K562 (cell line): ENCODE data around the gene MEX3D. TPM values are rescaled to one million over a fixed set of nuclear protein-coding genes. Genes with fewer than 3 reads are reported as not detected.

Experiments used
- ARID2 ChIP-seq: fragments of 450-650 bp; IDR thresholded peaks from 2 replicates; pipeline ENCODE4 v1.6.1; 2017; ENCODE audit warnings: antibody characterized with exemption, mild to moderate bottlenecking
- EGR1 ChIP-seq: fragments of 450-650 bp; conservative IDR thresholded peaks from 2 replicates; pipeline ENCODE4 v1.6.1; 2017; ENCODE audit warnings: mild to moderate bottlenecking
- ETV1 ChIP-seq: fragments of 450-650 bp; conservative IDR thresholded peaks from 2 replicates; pipeline ENCODE4 v1.6.1; 2016; ENCODE audit warnings: missing genetic modification characterization, control low read depth, low read depth, missing compliant biosample characterization
- IRF2 ChIP-seq: sonication (generic); formaldehyde crosslinking; IDR thresholded peaks from 2 replicates; pipeline ENCODE4 v1.8.1; 2022; ENCODE audit warnings: mild to moderate bottlenecking, missing genetic modification reagents
- KLF6 ChIP-seq: fragments of 250-450 bp; sonication (Bioruptor Pico); IDR thresholded peaks from 2 replicates; pipeline ENCODE4 v1.4.0; 2020; ENCODE audit warnings: mild to moderate bottlenecking, moderate library complexity, borderline replicate concordance
- NELFE ChIP-seq: IDR thresholded peaks from 2 replicates; pipeline ENCODE4 v1.6.1; 2011; ENCODE audit warnings: mild to moderate bottlenecking; ENCODE audit not compliant: insufficient read depth, insufficient read length
- NR3C1 ChIP-seq: sonication (generic); formaldehyde crosslinking; IDR thresholded peaks from 2 replicates; pipeline ENCODE4 v1.8.1; 2022; ENCODE audit warnings: missing genetic modification reagents
- PHF8 ChIP-seq: fragments of 200-600 bp; sonication (generic); IDR thresholded peaks from 2 replicates; pipeline ENCODE4 v1.6.1; 2012; ENCODE audit warnings: mixed run types, mild to moderate bottlenecking, inconsistent platforms, low read length, moderate library complexity, borderline replicate concordance
- RBFOX2 ChIP-seq: fragments of 200-400 bp; formaldehyde crosslinking; IDR thresholded peaks from 2 replicates; pipeline ENCODE4 v1.6.1; 2017; ENCODE audit warnings: low read depth, mild to moderate bottlenecking, low read length, moderate library complexity
- RBM17 ChIP-seq: fragments of 200-400 bp; formaldehyde crosslinking; IDR thresholded peaks from 2 replicates; pipeline ENCODE4 v1.6.1; 2017; ENCODE audit warnings: low read depth, mild to moderate bottlenecking, low read length, borderline replicate concordance
- TBP ChIP-seq: optimal IDR thresholded peaks from 2 replicates; pipeline ENCODE3; 2011; ENCODE audit warnings: low read depth, low read length, improper control_type of control experiment
- TCFL5 ChIP-seq: fragments of 250-450 bp; sonication (Bioruptor Pico); conservative IDR thresholded peaks from 2 replicates; pipeline ENCODE4 v1.6.1; 2021; ENCODE audit warnings: mild to moderate bottlenecking, moderate library complexity, matching md5 sums
- TOE1 ChIP-seq, 2 experiments: fragments of 450-650 bp in 1 of 2; sonication (generic) in 1 of 2; formaldehyde crosslinking in 1 of 2; IDR thresholded peaks; 2 replicates each; pipeline versions ENCODE4 v1.7.1 to v1.8.0; 2016 to 2022; ENCODE audit warnings: borderline replicate concordance in 2 of 2, mild to moderate bottlenecking in 2 of 2, antibody characterized with exemption in 1 of 2, inconsistent platforms in 1 of 2, low read depth in 1 of 2, missing genetic modification reagents in 1 of 2, moderate library complexity in 1 of 2
- ZNF316 ChIP-seq: fragments of 450-650 bp; IDR thresholded peaks from 2 replicates; pipeline ENCODE4 v1.6.1; 2016
- ZNF384 ChIP-seq: IDR thresholded peaks from 2 replicates; pipeline ENCODE4 v1.6.1; 2012; ENCODE audit warnings: low read depth, low read length, improper control_type of control experiment
- polyA plus RNA-seq, 8 experiments: library from polyadenylated mRNA; depleted of rRNA in 4 of 8; stranded (reverse) in 5 of 8; unstranded in 3 of 8; fragments of >200 nt; fragmentation: Nextera tagmentation in 2 of 8; fragmentation: Illumina TruSeq in 1 of 8; extraction: Ambion mirVana in 2 of 8; extraction: Trizol in 1 of 8; gene quantifications; 2 replicates each; pipeline versions ENCODE4 v1.2.1 to v1.2.3, GENCODE V29; 2011 to 2014; ENCODE audit warnings: inconsistent platforms in 1 of 8, missing spikeins in 1 of 8
- total RNA-seq, 7 experiments: library from RNA; depleted of rRNA in 6 of 7; stranded (reverse); fragments of >200 nt in 6 of 7; fragmentation: Illumina TruSeq in 2 of 7; extraction: Trizol in 2 of 7; gene quantifications; 2 replicates each; pipeline versions ENCODE4 v1.2.1 to v1.2.3, GENCODE V29; 2011 to 2021; ENCODE audit warnings: low replicate concordance in 1 of 7
- TF ChIP-seq, protein P1 (sequence below): sonication (generic); formaldehyde crosslinking; IDR thresholded peaks from 2 replicates; pipeline ENCODE4 v1.5.0; 2020; ENCODE audit warnings: missing genetic modification reagents
- TF ChIP-seq, protein P2 (sequence below): fragments of 250-450 bp; sonication (Bioruptor Pico); IDR thresholded peaks from 2 replicates; pipeline ENCODE4 v1.5.0; 2021
- TF ChIP-seq, protein P3 (sequence below), 2 experiments: fragments of 450-650 bp in 1 of 2; IDR thresholded peaks; 2 replicates each; pipeline ENCODE4 v1.6.1; 2011 to 2017; ENCODE audit warnings: low read depth in 2 of 2, antibody characterized with exemption in 1 of 2, borderline replicate concordance in 1 of 2, low read length in 1 of 2, mild to moderate bottlenecking in 1 of 2, mixed read lengths in 1 of 2; ENCODE audit not compliant: control insufficient read depth in 1 of 2
- TF ChIP-seq, protein P4 (sequence below): fragments of 450-650 bp; formaldehyde crosslinking; IDR thresholded peaks from 2 replicates; pipeline ENCODE4 v1.4.0; 2020; ENCODE audit warnings: mild to moderate bottlenecking, moderate library complexity
- TF ChIP-seq, protein P5 (sequence below): fragments of 250-450 bp; sonication (Bioruptor Pico); IDR thresholded peaks from 2 replicates; pipeline ENCODE4 v1.6.1; 2021; ENCODE audit warnings: mild to moderate bottlenecking

Gene MEX3D
- total and polyA plus RNA-seq, 9 of the 15 experiments (the other 6 are each of a cell fraction or from before 2014, with no cell fraction given) = 1.7 to 39.3 (median 5.7) TPM

DNA sequence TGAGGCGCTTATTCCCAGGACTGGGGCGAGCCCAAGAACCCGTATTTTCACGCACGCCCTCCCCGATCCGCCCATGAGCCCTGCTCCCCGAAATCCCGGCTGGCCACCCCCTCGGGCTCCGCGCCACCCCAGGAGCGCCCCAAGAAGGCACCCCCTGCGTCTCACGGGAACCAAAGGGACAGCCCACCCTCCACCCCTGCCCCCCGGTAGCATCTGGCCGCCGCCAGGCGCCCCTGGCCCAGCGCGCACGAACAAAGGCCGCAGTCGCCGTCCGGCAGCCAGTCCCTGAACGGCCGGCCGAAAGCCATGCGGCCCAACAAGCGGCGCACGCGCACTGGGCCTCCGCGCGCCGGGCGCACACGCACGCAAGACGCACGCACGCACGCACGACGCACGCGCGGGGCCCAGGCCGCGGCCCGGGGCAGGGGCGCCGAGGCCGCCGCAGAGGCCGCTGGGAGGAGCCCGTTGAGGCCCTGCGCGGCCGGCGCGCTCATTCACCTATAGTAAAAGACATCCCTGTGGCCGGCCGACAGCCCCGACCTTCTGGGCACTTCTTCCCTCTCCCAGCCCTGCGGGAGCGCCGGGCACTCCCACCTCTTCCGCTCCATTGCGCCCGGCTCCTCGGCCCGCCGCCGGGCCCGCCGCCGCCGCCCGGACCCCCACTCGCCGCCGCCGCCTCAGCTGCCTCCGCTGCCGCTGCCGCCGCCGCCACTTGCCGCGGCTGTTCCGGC is 24.1 kb upstream of the MEX3D start (continued):
- TF ChIP-seq, protein P1, sequence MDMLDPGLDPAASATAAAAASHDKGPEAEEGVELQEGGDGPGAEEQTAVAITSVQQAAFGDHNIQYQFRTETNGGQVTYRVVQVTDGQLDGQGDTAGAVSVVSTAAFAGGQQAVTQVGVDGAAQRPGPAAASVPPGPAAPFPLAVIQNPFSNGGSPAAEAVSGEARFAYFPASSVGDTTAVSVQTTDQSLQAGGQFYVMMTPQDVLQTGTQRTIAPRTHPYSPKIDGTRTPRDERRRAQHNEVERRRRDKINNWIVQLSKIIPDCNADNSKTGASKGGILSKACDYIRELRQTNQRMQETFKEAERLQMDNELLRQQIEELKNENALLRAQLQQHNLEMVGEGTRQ (CRISPR knock-in tag) = no peak
- TF ChIP-seq ZNF384 (no peak), RBFOX2 (peak; percentile 84), TOE1 (IDR thresholded peaks at IDR 0.05; ENCODE audit: borderline replicate concordance) (no peak), TOE1 (CRISPR knock-in tag; IDR thresholded peaks at IDR 0.05; ENCODE audit: borderline replicate concordance, low read depth) (0 out of 2 replicates have a peak, but pooled peaks have one; percentile 15), IRF2 (CRISPR knock-in tag) (no peak), EGR1 (no peak; the same call in 1 of the 2 replicates), PHF8 (peak; percentile 91; the same call in 1 of the 2 replicates), RBM17 (no peak), TCFL5 (no peak), ARID2 (no peak), ZNF316 (no peak), NR3C1 (CRISPR knock-in tag) (no peak), ETV1 (tag) (no peak), KLF6 (CRISPR knock-in tag) (no peak), NELFE (no peak), TBP (peak; percentile 62)
- TF ChIP-seq, protein P2, sequence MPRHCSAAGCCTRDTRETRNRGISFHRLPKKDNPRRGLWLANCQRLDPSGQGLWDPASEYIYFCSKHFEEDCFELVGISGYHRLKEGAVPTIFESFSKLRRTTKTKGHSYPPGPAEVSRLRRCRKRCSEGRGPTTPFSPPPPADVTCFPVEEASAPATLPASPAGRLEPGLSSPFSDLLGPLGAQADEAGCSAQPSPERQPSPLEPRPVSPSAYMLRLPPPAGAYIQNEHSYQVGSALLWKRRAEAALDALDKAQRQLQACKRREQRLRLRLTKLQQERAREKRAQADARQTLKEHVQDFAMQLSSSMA (CRISPR knock-in tag) = 0 out of 2 replicates have a peak, but pooled peaks have one; percentile 47
- TF ChIP-seq, protein P3, sequence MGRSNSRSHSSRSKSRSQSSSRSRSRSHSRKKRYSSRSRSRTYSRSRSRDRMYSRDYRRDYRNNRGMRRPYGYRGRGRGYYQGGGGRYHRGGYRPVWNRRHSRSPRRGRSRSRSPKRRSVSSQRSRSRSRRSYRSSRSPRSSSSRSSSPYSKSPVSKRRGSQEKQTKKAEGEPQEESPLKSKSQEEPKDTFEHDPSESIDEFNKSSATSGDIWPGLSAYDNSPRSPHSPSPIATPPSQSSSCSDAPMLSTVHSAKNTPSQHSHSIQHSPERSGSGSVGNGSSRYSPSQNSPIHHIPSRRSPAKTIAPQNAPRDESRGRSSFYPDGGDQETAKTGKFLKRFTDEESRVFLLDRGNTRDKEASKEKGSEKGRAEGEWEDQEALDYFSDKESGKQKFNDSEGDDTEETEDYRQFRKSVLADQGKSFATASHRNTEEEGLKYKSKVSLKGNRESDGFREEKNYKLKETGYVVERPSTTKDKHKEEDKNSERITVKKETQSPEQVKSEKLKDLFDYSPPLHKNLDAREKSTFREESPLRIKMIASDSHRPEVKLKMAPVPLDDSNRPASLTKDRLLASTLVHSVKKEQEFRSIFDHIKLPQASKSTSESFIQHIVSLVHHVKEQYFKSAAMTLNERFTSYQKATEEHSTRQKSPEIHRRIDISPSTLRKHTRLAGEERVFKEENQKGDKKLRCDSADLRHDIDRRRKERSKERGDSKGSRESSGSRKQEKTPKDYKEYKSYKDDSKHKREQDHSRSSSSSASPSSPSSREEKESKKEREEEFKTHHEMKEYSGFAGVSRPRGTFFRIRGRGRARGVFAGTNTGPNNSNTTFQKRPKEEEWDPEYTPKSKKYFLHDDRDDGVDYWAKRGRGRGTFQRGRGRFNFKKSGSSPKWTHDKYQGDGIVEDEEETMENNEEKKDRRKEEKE (IDR thresholded peaks at IDR 0.05; ENCODE audit: borderline replicate concordance in 1 of 2, control insufficient read depth in 1 of 2, low read depth in 2 of 2, low read length in 1 of 2) = no peak
- TF ChIP-seq, protein P4, sequence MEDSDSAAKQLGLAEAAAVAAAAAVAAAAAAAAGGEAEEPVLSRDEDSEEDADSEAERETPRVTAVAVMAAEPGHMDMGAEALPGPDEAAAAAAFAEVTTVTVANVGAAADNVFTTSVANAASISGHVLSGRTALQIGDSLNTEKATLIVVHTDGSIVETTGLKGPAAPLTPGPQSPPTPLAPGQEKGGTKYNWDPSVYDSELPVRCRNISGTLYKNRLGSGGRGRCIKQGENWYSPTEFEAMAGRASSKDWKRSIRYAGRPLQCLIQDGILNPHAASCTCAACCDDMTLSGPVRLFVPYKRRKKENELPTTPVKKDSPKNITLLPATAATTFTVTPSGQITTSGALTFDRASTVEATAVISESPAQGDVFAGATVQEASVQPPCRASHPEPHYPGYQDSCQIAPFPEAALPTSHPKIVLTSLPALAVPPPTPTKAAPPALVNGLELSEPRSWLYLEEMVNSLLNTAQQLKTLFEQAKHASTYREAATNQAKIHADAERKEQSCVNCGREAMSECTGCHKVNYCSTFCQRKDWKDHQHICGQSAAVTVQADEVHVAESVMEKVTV = no peak
- TF ChIP-seq, protein P5, sequence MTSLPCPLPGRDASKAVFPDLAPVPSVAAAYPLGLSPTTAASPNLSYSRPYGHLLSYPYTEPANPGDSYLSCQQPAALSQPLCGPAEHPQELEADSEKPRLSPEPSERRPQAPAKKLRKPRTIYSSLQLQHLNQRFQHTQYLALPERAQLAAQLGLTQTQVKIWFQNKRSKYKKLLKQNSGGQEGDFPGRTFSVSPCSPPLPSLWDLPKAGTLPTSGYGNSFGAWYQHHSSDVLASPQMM (CRISPR knock-in tag) = no peak
